Suprapubic skin (tissue), 4 donors: ENCODE measurements around the gene GLCCI1. TPM values are rescaled to one million over a fixed set of nuclear protein-coding genes. Genes with fewer than 3 reads are reported as not detected.
"Not testable (repeated sequence)": the region's sequence is repeated elsewhere in the genome, so short reads cannot be mapped to it uniquely, and the experiment has no call there.

Source experiments
- DNase-seq, 2 donors: peaks; one replicate each; pipeline ENCODE4 v3.0.0-alpha.2; 2019; ENCODE audit warnings: low spot score in 2 of 2
- H3K27ac ChIP-seq: fragments of 200-600 bp; sonication (generic); one replicate; pipeline ENCODE4 v1.5.1; 2019
- H3K27me3 ChIP-seq: fragments of 200-600 bp; sonication (generic); one replicate; pipeline ENCODE4 v1.5.1; 2019
- H3K36me3 ChIP-seq: fragments of 200-600 bp; sonication (generic); one replicate; pipeline ENCODE4 v1.5.1; 2019
- H3K4me1 ChIP-seq: fragments of 200-600 bp; sonication (generic); one replicate; pipeline ENCODE4 v1.5.1; 2019
- H3K4me3 ChIP-seq: fragments of 200-600 bp; sonication (generic); one replicate; pipeline ENCODE4 v1.5.1; 2019; ENCODE audit warnings: mild to moderate bottlenecking
- H3K9me3 ChIP-seq: fragments of 200-600 bp; sonication (generic); one replicate; pipeline ENCODE4 v1.5.1; 2019
- CTCF ChIP-seq, 2 donors: fragments of 200-600 bp in 1 of 2; fragments of 450-650 bp in 1 of 2; sonication (generic) in 1 of 2; IDR thresholded peaks; one replicate each; pipeline ENCODE4 v1.5.1; 2016 to 2019; ENCODE audit warnings: antibody characterized with exemption in 2 of 2, mild to moderate bottlenecking in 1 of 2, moderate library complexity in 1 of 2
- EP300 ChIP-seq: sonication (generic); formaldehyde crosslinking; IDR thresholded peaks from one replicate; pipeline ENCODE4 v1.6.1; 2017; ENCODE audit warnings: antibody characterized with exemption
- POLR2A ChIP-seq, 2 donors: fragments of 450-650 bp; IDR thresholded peaks; one replicate each; pipeline ENCODE4 v1.6.1; 2017; ENCODE audit warnings: antibody characterized with exemption in 2 of 2, mild to moderate bottlenecking in 2 of 2, moderate library complexity in 2 of 2
- POLR2AphosphoS5 ChIP-seq, 3 donors: sonication (generic); formaldehyde crosslinking; IDR thresholded peaks; one replicate each; pipeline ENCODE4 v1.6.1; 2017; ENCODE audit warnings: antibody characterized with exemption in 3 of 3
- WGBS: methylation state at CpG from one replicate; pipeline ENCODE4 v1.1.5; 2018; 5-methylcytosine and 5-hydroxymethylcytosine counted together
- total RNA-seq, 4 donors: library from RNA; depleted of rRNA; stranded (reverse); fragments of >200 nt; gene quantifications; one replicate each; pipeline ENCODE4 v1.1.0, GENCODE V29; 2016

GLCCI1 gene
- total RNA-seq, 4 donors from 2014 or later, result 17.1 to 37.7 (median 23.6) TPM

- H3K36me3 ChIP-seq, result peaks cover 3% of the 10 kb centered on the region
- WGBS, result 81% methylated on average over 5 of the region's 5 CpGs
- TF ChIP-seq CTCF (IDR thresholded peaks at IDR 0.05), result no peak
- TF ChIP-seq POLR2AphosphoS5 (IDR thresholded peaks at IDR 0.05), result no peak
- no peak for TF ChIP-seq POLR2A (IDR thresholded peaks at IDR 0.05)
- TF ChIP-seq EP300, result no peak
Measured at GRCh38 chr7:8044761-8045430, 76.3 kb downstream of the GLCCI1 start.

GRCh38 chr7:8048067-8048466 is 79.5 kb downstream of the GLCCI1 start:
- DNase-seq, H3K4me1 ChIP-seq, H3K36me3 ChIP-seq, H3K4me3 ChIP-seq, H3K27ac ChIP-seq, H3K9me3 ChIP-seq, H3K27me3 ChIP-seq: not testable (repeated sequence)

More at GRCh38 chr7:8044761-8045430, 76.3 kb downstream of the GLCCI1 start:
- no peaks in the 10 kb centered on the region for H3K4me1 ChIP-seq
- no peaks in the 10 kb centered on the region for H3K27me3 ChIP-seq
- no peak overlapping the region for H3K4me3 ChIP-seq
- no peaks in the 10 kb centered on the region for H3K9me3 ChIP-seq
- H3K27ac ChIP-seq, result no peak overlapping the region
- DNase-seq, result no peak

- TF ChIP-seq EP300 (no peak), POLR2A (IDR thresholded peaks at IDR 0.05) (no peak), CTCF (IDR thresholded peaks at IDR 0.05) (no peak), POLR2AphosphoS5 (IDR thresholded peaks at IDR 0.05) (no peak)
- Histone ChIP-seq H3K27ac (no peak overlapping the region), H3K4me3 (no peak overlapping the region), H3K4me1 (no peaks in the 10 kb centered on the region), H3K36me3 (peaks cover 10% of the 10 kb centered on the region), H3K27me3 (no peaks in the 10 kb centered on the region), H3K9me3 (no peaks in the 10 kb centered on the region)
- DNase-seq, result no peak
- 94% methylated on average over 1 of the region's 1 CpG for WGBS
Measured at GRCh38 chr7:8051373-8051772, 82.8 kb downstream of the GLCCI1 start.

DNA sequence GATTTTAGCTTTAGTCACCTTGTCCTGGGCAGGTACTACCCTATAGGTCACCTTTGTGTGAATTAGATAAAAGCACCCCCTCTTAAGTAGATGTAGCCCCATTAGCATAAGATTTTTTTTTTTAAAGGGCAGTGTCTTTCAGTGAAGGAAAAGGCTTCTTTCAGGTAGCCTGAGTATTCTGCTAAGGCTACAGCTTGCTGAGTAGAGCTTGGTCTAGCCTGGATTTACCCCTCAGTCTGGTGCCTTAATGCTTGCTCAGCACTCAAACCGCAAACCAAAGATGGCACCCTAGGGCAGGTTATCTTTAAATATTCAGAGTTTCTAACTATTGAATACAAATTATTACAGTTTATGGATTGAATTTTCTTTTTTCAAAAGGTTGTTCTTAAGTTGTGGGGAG is 83.4 kb downstream of the GLCCI1 start:
- no peaks in the 10 kb centered on the region for H3K4me1 ChIP-seq
- H3K9me3 ChIP-seq, result no peaks in the 10 kb centered on the region
- H3K27ac ChIP-seq, result no peak overlapping the region
- no peak for TF ChIP-seq EP300
- no peak for TF ChIP-seq POLR2A (IDR thresholded peaks at IDR 0.05)
- no peak for TF ChIP-seq CTCF (IDR thresholded peaks at IDR 0.05)
- no peak for TF ChIP-seq POLR2AphosphoS5 (IDR thresholded peaks at IDR 0.05)
- no peak overlapping the region for H3K4me3 ChIP-seq
- H3K36me3 ChIP-seq, result peaks cover 10% of the 10 kb centered on the region
- no peaks in the 10 kb centered on the region for H3K27me3 ChIP-seq
- no peak for DNase-seq
- 100% methylated on average over 1 of the region's 1 CpG for WGBS

- peaks cover 10% of the 10 kb centered on the region for H3K36me3 ChIP-seq
- no peak overlapping the region for H3K27ac ChIP-seq
- H3K9me3 ChIP-seq, result no peaks in the 10 kb centered on the region
- TF ChIP-seq POLR2AphosphoS5 (IDR thresholded peaks at IDR 0.05) (no peak), EP300 (no peak), CTCF (IDR thresholded peaks at IDR 0.05) (no peak), POLR2A (IDR thresholded peaks at IDR 0.05) (no peak)
- no peak overlapping the region for H3K4me3 ChIP-seq
- no peaks in the 10 kb centered on the region for H3K27me3 ChIP-seq
- no peaks in the 10 kb centered on the region for H3K4me1 ChIP-seq
- no peak for DNase-seq
Measured at GRCh38 chr7:8052824-8053223, 84.2 kb downstream of the GLCCI1 start.

DNA sequence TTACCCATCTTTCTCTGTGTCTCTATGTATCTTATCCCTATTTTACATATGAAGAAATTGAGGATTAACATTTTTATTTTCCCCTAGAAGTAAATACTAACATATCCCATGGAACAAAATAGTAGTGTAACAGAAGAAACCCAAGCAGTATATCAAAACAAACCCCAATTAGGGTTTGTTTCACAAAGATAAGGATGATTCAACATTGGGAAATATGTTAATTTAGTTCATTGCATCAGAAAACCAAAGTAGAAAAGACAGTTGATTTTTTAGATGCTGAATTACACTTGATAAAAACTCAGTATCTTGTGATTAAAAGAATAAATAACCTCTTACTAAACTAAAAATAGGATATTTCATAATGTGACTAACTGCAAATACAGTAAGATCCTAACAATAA is 87.8 kb downstream of the GLCCI1 start:
- Histone ChIP-seq H3K4me1 (no peaks in the 10 kb centered on the region), H3K27ac (no peak overlapping the region), H3K36me3 (peaks cover 17% of the 10 kb centered on the region), H3K9me3 (no peaks in the 10 kb centered on the region), H3K27me3 (no peaks in the 10 kb centered on the region), H3K4me3 (no peak overlapping the region)
- TF ChIP-seq CTCF (IDR thresholded peaks at IDR 0.05) (no peak), EP300 (no peak), POLR2AphosphoS5 (IDR thresholded peaks at IDR 0.05) (no peak), POLR2A (IDR thresholded peaks at IDR 0.05) (no peak)
- DNase-seq, result no peak
